Erythroblast (primary cell): ENCODE measurements around the gene NSF.

ENCODE experiments used
- GATA1 ChIP-seq: IDR thresholded peaks from 2 replicates; pipeline ENCODE4 v1.6.1; 2011; ENCODE audit warnings: low read depth, mild to moderate bottlenecking, control low read depth, low read length, moderate library complexity
- POLR2A ChIP-seq: IDR thresholded peaks from 2 replicates; pipeline ENCODE4 v1.6.1; 2011; ENCODE audit warnings: mild to moderate bottlenecking, low read length

- TF ChIP-seq POLR2A = no peak
- TF ChIP-seq GATA1 = no peak
These were observed 198.3 kb downstream of the NSF start for GRCh38 chr17:46788796-46789195.
